ENCODE data around the gene PCF11. TPM values are rescaled to one million over a fixed set of nuclear protein-coding genes. Genes with fewer than 3 reads are reported as not detected.

PCF11 gene
- total RNA-seq, 1 donor from 2014 or later = 40.7 TPM

DNA sequence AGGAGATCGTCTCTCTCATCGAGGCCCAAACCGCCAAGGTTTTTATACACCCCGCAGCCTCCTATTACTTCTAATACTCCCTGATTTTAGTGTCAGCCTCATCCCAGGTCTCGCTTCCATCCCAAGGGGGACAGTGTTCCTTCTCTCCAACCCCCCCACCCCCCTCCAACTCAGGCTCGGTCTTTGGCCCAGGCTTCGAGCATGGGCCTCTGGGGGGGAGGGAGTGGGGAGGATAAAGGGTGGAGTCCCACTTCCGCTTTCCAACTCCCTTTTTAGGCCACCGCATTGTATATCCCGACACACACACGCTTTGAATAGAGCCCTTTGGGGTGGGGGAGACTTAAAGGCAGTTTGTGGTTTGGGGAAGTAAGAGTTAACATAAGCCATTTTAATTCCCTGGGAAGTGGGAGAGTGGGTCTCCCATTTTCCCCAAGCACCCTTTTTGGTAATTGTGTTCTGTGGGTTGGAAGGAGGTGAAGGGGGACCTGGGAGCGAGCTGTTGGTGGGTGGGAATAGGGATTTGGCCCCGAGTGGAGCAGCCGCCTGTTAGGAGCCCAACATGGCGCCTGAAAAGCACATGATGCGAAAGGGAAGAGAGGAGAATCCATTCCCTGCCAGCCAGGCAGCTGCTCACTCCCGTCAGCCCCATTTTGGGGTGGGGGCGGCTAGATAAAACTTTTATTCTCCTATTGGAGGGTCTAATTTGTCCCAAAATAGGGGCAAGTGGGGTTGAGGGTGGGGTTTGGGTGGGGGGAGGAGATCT is 844 bp downstream of the PCF11 start:
- Histone ChIP-seq H4K20me1 (ENCODE audit: insufficient read depth, low read length) (peaks cover 57% of the 10 kb centered on the region), H3K27ac (ENCODE audit: low read depth, low read length) (peak overlapping the region; percentile 96), H3K4me3 (ENCODE audit: insufficient read depth, low read depth, low read length) (peak overlapping the region; percentile 100), H3K36me3 (ENCODE audit: insufficient read depth, low read length) (peaks cover 5% of the 10 kb centered on the region), H3K79me2 (ENCODE audit: insufficient read depth, low read length) (peaks cover 58% of the 10 kb centered on the region), H3K27me3 (ENCODE audit: insufficient read depth, low read length) (no peaks in the 10 kb centered on the region), H2AFZ (ENCODE audit: low read depth, low read length) (no peak overlapping the region), H3K4me1 (ENCODE audit: insufficient read depth, low read length) (peaks cover 12% of the 10 kb centered on the region), H3K4me2 (ENCODE audit: low read length) (peak overlapping the region; percentile 95), H3K9me3 (ENCODE audit: insufficient read depth, low read depth, low read length) (no peaks in the 10 kb centered on the region), H3K9ac (ENCODE audit: low read length) (peak overlapping the region; percentile 100)
- DNase-seq (ENCODE audit: low read depth) = peak; percentile 18
- no peak for TF ChIP-seq EZH2 (IDR thresholded peaks at IDR 0.05; ENCODE audit: insufficient read depth, low read length)
- TF ChIP-seq, protein P1, sequence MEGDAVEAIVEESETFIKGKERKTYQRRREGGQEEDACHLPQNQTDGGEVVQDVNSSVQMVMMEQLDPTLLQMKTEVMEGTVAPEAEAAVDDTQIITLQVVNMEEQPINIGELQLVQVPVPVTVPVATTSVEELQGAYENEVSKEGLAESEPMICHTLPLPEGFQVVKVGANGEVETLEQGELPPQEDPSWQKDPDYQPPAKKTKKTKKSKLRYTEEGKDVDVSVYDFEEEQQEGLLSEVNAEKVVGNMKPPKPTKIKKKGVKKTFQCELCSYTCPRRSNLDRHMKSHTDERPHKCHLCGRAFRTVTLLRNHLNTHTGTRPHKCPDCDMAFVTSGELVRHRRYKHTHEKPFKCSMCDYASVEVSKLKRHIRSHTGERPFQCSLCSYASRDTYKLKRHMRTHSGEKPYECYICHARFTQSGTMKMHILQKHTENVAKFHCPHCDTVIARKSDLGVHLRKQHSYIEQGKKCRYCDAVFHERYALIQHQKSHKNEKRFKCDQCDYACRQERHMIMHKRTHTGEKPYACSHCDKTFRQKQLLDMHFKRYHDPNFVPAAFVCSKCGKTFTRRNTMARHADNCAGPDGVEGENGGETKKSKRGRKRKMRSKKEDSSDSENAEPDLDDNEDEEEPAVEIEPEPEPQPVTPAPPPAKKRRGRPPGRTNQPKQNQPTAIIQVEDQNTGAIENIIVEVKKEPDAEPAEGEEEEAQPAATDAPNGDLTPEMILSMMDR (IDR thresholded peaks at IDR 0.05; ENCODE audit: insufficient read depth, low read depth, low read length) = no peak
- Mint-ChIP-seq H3K27ac (ENCODE audit: unreplicated experiment) (peak overlapping the region; percentile 100), H3K27me3 (ENCODE audit: low read depth, unreplicated experiment) (no peaks in the 10 kb centered on the region), H3K4me1 (ENCODE audit: low read depth, unreplicated experiment) (peaks cover 16% of the 10 kb centered on the region), H3K9me3 (ENCODE audit: unreplicated experiment) (no peaks in the 10 kb centered on the region), H3K4me3 (ENCODE audit: unreplicated experiment) (peak overlapping the region; percentile 100), H3K36me3 (ENCODE audit: low read depth, unreplicated experiment) (peaks cover 12% of the 10 kb centered on the region)
- FAIRE-seq = no peak

DNA sequence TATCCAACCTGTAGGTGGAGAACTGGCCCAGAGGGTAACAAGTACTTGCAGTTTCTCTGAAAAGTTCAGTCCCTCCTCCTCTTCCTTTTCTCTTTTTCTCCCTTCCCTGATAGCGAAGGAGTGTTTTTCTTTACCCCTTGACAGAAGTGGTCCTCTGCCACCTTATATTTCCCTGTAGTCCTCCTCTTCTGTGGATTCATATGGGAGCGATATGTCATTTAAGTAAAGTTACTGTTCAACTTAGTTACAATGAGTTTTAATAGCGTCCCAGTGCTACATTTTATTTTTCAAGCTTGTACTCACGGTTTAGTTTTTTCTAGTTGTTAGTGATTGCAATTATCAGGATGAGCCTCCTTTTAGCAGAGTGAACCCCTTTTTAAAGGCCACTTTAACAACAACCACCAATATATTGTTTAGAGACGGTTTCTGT is 1.4 kb downstream of the PCF11 start:
- Mint-ChIP-seq H3K27ac (ENCODE audit: unreplicated experiment) (peak overlapping the region; percentile 94), H3K4me3 (ENCODE audit: unreplicated experiment) (peak overlapping the region; percentile 100), H3K4me1 (ENCODE audit: low read depth, unreplicated experiment) (peaks cover 16% of the 10 kb centered on the region), H3K27me3 (ENCODE audit: low read depth, unreplicated experiment) (no peaks in the 10 kb centered on the region), H3K9me3 (ENCODE audit: unreplicated experiment) (no peaks in the 10 kb centered on the region), H3K36me3 (ENCODE audit: low read depth, unreplicated experiment) (peaks cover 12% of the 10 kb centered on the region)
- peak overlapping the region; percentile 95 for H3K4me2 ChIP-seq (ENCODE audit: low read length)
- peak overlapping the region; percentile 96 for H3K27ac ChIP-seq (ENCODE audit: low read depth, low read length)
- peaks cover 60% of the 10 kb centered on the region for H4K20me1 ChIP-seq (ENCODE audit: insufficient read depth, low read length)
- H3K9ac ChIP-seq (ENCODE audit: low read length) = peak overlapping the region; percentile 100
- DNase-seq (ENCODE audit: low read depth) (no peak), FAIRE-seq (no peak)
- no peaks in the 10 kb centered on the region for H3K27me3 ChIP-seq (ENCODE audit: insufficient read depth, low read length)
- peak overlapping the region; percentile 100 for H3K4me3 ChIP-seq (ENCODE audit: insufficient read depth, low read depth, low read length)
- no peak overlapping the region for H2AFZ ChIP-seq (ENCODE audit: low read depth, low read length)
- peaks cover 5% of the 10 kb centered on the region for H3K36me3 ChIP-seq (ENCODE audit: insufficient read depth, low read length)
- TF ChIP-seq EZH2 (IDR thresholded peaks at IDR 0.05; ENCODE audit: insufficient read depth, low read length) = no peak
- TF ChIP-seq, protein P1 (IDR thresholded peaks at IDR 0.05; ENCODE audit: insufficient read depth, low read depth, low read length) = no peak
- peaks cover 64% of the 10 kb centered on the region for H3K79me2 ChIP-seq (ENCODE audit: insufficient read depth, low read length)
- H3K4me1 ChIP-seq (ENCODE audit: insufficient read depth, low read length) = peaks cover 12% of the 10 kb centered on the region
- H3K9me3 ChIP-seq (ENCODE audit: insufficient read depth, low read depth, low read length) = no peaks in the 10 kb centered on the region

Measured in astrocyte (in vitro differentiated cells and primary cell).